Upper lobe of left lung (tissue), 4 donors: ENCODE results near the gene TAMALIN.

Experiments
- CTCF ChIP-seq, 6 experiments: fragments of 450-650 bp in 4 of 6; fragments of 200-600 bp in 2 of 6; sonication (generic) in 2 of 6; IDR thresholded peaks; one replicate each; pipeline ENCODE4 v1.5.1; 2016 to 2019; ENCODE audit warnings: antibody characterized with exemption in 6 of 6
- EP300 ChIP-seq, 4 donors: sonication (generic); formaldehyde crosslinking; IDR thresholded peaks; one replicate each; pipeline ENCODE4 v1.5.1; 2017; ENCODE audit warnings: antibody characterized with exemption in 4 of 4, control low read depth in 2 of 4
- POLR2AphosphoS5 ChIP-seq, 2 donors: sonication (generic); formaldehyde crosslinking; IDR thresholded peaks; one replicate each; pipeline ENCODE4 v1.5.1; 2017; ENCODE audit warnings: antibody characterized with exemption in 2 of 2

DNA sequence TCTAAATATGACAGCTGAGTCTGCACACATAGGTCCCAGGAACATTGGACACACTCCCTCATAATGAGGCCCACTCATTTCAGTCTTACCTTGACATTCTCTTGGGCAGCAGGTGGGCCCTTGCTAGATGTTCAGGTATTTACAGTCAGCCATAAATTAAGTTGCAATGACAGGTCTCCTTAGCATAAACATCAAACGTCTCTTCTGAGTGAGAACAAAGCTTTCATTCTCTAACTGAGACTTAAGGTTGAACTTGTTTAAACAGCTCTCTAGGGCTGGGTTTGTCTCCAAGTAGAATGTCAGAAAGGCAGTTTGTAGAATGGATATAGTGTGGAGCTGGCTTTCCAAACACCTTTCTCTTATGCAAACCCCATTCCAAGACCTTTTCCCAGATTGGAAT lies 44.9 kb upstream of the TAMALIN start:
- no peak for TF ChIP-seq POLR2AphosphoS5 (IDR thresholded peaks at IDR 0.05)
- TF ChIP-seq EP300 (IDR thresholded peaks at IDR 0.05) = no peak
- no peak for TF ChIP-seq CTCF (IDR thresholded peaks at IDR 0.05)
